Stimulated activated CD8-positive, alpha-beta memory T cell treated with anti-CD3 and anti-CD28 coated beads, Interleukin-4, amount 100 ng/mL, for 24 hours (primary cell): ENCODE data around the gene UBQLN4.

Experiments
- DNase-seq: peaks from one replicate; pipeline ENCODE4 v3.0.0-alpha.2; 2020; ENCODE audit warnings: low read depth

The UBQLN4 gene

DNA sequence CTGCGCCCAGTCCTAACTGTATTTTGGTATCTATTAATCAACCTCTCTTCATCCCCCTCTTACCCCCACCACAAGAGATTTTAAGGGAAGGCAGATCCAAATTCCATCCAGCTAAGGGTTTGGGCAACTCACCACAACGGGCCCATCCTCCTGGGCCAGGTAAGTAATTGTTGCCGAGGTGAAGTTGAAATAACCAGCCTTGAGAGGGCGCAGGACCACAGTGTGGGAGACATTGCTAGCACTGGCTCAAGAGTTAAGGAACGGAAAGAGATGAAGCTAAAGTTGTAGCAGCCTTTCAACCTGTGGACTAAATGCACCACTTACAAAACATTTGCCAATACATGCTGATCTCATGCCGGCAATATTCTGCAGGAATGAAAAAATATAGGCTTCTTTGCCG, 38.8 kb downstream of the UBQLN4 start:
- DNase-seq, result no peak

DNA sequence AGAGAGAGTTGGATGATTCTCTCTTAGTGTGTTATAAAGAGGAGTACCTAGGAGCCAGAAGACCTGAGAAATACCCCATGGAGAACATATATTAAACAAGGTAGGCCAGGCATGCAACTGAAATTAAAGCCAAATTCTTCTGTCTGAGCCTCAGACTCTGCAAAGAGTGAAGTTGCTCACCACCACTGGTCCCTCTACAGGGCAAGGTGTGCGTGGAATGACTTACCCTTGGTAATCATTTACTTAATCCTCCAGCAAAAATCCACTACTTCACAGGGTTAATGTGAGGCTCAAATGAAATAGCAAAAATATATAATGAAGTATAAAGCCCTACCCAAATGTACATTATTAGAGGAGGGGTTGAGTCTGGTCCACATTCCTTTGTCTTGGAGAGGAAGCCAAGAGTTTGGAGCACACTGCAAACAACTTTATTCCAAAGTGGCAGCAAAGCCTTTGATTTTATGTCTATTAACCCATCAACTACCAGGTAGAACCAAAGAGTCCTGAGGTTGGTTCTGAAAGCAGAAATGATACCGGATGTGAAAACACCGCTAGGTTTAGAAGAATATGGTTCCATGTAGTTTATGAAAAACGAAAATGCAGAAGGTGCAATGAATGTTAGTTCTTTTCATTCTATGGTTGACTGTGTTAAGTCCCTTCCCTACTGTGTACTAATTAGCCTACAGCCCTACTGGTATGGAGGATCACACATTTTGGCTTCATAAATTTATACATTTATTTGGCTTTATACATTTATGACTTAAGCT, 41.4 kb downstream of the UBQLN4 start:
- DNase-seq, result no peak

DNA sequence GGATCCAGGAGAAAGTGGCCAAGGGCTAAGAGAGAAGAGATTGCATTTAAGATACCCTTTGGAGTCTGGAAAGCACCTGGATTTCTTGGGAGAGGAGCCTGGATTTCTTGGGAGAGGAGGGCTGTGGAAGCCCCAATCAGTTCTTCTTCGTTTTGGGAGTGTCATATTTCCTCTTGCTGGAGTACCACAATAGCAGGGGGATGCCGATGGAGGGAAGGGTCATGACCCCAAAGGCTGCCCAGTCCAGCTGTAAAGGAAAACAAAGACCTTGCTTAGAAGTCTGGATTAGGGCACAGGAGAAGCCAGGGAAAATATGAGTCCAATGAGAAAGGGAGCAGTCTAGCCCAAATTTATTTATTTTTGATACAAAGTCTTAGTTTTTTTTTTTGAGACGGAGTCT, 44.2 kb downstream of the UBQLN4 start:
- DNase-seq, result no peak

- DNase-seq, result no peak
These were observed 46.8 kb downstream of the UBQLN4 start for GRCh38 chr1:156006666-156007376.

GRCh38 chr1:156004843-156005584, 48.6 kb downstream of the UBQLN4 start:
- no peak for DNase-seq

DNA sequence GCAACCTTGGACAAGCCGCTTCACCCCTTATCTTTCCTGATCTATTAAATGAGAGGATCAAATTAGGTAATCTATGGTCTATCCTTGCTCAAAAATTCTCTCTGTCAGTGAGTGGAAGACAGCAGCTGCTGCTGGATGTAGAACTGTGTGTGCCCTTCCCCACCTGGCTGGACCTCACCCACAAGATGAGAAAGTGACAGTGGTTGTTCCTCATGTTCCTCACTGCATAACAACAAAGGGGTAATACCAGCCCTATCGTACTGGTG, 49.7 kb downstream of the UBQLN4 start:
- DNase-seq, result no peak

- no peak for DNase-seq
These were observed 51.2 kb downstream of the UBQLN4 start for GRCh38 chr1:156002188-156002911.

- DNase-seq, result no peak
These were observed 51.9 kb downstream of the UBQLN4 start for GRCh38 chr1:156001662-156002171.

GRCh38 chr1:156001021-156001661, 52.5 kb downstream of the UBQLN4 start:
- no peak for DNase-seq

GRCh38 chr1:155999964-156000363, 53.6 kb downstream of the UBQLN4 start:
- no peak for DNase-seq

GRCh38 chr1:155996166-155996565, 57.4 kb downstream of the UBQLN4 start:
- DNase-seq, result no peak

DNA sequence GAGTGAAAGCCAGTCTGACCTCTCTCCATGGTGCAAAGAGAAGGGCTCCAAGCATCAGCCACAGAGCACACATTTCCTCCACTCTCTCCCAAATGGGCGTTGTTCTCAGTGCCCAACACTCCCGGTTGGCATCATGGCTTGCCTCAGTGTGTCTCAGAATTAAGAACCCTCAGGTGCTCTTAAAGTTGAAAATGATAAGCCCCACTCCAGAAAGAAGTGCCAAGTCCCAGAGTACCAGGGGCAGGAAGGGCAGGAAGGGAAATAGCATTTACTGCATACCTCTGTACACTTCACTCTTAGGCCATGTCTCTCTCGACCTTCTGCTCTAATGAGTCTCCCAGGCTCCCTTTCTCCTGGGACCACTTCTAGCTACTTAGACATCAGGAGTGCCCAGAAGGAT, 60.0 kb downstream of the UBQLN4 start:
- no peak for DNase-seq

- DNase-seq, result no peak
These were observed 63.4 kb downstream of the UBQLN4 start for GRCh38 chr1:155990005-155990739.

- DNase-seq, result peak; percentile 62
These were observed 64.2 kb downstream of the UBQLN4 start for GRCh38 chr1:155989242-155990004.
